Stimulated activated CD4-positive, alpha-beta T cell treated with anti-CD3 and anti-CD28 coated beads, Interleukin-2, amount 100 ng/mL, for 24 hours (primary cell): ENCODE results near the gene TPRKB.
"Not testable (repeated sequence)": the region's sequence is repeated elsewhere in the genome, so short reads cannot be mapped to it uniquely, and the experiment has no call there.

Source experiments
- DNase-seq, 2 donors: peaks; one replicate each; pipeline ENCODE4 v3.0.0-alpha.2; 2020

TPRKB gene

DNA sequence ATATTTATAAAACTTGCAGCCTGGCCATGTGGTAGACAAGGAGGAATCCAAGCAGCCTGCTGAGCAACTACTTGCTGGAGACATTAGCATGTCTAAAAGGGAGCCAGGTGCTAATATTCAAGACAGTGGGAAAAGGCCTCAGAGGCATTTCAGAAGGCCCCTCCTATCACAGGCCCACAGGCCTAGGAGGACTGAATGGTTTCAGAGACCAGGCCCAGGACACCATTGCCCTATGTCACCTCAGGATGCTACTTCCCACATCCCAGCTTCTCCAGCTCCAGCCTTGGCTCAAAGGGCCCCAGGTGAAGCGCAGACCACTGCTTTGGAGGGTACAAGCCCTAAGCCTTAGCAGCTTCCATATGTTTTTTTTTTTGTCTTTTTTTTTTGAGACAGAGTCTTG, 39.0 kb downstream of the TPRKB start:
- DNase-seq = no peak

DNA sequence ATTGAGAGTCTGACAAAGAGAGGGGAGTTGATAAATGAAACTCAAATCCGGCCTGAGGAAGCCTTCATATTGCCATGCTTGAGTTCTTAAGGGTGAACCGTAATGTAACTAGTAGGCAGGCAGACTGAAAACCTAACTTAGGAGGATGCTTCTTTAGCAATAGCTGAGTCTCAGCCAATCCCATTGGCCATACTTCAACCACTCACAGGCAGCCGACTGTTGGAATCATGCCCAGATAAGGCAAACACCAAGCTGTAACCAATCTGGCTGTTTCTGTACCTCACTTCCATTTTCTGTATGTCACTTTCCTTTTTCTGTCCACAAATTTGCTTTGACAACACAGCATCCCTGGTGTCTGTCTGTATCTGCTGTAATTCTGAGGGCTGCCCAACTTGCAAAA, 39.5 kb downstream of the TPRKB start:
- no peak for DNase-seq

DNA sequence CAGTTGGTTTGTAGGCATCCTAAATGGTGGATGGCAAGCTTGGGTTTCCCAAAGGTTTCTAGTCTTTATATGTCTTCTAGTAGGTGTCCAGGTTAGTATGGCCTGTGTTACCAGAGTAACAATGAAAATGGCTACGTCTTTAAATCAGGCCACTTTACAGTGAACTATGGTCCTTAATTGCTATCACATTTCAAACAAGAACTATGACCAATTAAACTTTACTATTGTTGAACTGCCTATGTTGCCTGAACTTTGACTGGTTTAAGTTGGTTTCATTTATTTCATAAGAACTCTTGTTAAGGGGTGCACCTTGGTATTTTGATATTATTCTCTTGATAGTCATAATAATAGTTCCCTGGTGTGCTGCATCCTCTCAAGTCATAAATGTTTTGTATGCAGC, 40.2 kb downstream of the TPRKB start:
- DNase-seq = not testable (repeated sequence)

GRCh38 chr2:73696521-73696920, 40.6 kb downstream of the TPRKB start:
- DNase-seq = not testable (repeated sequence)

DNA sequence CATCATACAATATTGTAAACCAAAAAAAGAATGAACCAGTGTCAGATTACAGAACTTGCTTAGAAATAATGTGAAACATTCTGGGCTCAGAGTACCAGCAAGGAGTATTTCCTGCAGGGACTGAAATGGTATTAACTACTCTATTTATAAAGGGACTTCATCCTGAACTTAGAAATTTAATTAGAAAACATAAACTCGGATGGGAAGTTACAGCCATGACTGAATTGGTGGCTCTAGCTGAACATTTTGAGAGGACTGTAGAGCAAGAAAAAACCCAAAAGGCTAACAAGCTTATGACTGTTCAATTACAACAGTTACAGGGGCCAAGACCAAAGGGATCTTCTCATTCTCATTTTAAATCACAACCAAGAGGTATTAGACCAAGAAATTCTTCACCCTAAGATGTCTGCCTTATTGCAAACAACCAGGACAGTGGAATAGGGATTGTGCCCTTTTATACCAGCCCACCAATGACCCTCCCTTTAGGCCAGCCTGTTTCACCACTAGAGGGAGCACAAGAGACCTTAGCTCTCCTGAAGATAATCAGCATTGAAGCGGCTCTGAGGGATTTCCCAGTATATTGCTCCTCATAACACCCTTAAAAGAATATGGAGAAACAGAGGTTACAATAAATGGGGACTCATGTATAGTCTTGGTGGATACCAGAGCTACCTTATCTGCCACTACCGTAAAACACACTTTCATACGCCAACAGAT, 46.6 kb downstream of the TPRKB start:
- peak; percentile 21 to 31 for DNase-seq

DNA sequence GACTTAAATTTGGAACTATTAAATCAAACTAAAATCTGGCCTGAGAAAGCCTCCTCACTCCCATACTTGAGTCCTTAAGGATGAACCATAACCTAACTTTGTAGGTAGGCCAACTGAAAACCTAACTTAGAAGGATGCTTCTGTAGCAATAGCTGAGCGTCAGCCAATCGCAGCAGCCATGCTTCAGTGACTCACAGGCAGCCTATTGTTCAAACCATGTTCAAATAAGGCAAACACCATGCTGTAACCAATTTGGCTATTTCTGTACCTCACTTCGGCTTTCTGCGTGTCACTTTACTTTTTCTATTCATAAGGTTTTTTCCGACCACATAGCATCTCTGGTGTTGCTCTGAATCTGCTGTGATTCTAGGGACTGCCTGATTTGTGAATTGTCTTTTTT, 48.7 kb downstream of the TPRKB start:
- not testable (repeated sequence) for DNase-seq

DNA sequence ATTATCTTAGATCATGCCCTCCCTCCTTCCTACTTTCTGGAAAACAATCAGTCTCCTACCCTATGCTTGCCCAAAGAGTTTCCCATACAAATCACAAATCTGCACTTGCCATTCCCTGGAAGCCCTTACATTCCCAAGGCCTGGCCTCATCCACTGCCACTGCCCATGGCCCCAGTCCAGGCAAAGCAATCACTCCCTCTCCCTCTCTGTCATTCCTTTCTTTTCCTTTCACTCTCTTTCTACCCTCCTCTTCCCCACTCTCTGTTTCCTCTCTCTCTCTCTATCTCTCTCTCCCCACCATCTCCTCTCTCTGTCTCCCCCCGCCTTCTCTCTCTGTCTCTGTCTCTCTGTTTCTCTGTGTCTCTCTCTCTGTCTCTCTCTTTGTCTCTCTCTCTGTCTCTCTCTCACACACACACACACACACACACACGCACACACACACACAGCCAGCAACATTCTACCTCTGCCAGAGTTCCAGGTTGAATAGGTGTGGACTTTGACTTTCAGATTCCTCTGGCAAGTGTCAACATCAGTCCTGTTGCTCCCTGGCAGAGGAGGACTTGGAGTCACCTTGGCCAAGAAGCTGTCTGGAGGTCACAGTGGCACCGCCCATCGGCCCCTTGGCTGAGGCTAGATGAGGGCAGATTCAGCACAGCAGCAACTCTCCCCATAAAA, 51.2 kb downstream of the TPRKB start:
- no peak for DNase-seq

DNA sequence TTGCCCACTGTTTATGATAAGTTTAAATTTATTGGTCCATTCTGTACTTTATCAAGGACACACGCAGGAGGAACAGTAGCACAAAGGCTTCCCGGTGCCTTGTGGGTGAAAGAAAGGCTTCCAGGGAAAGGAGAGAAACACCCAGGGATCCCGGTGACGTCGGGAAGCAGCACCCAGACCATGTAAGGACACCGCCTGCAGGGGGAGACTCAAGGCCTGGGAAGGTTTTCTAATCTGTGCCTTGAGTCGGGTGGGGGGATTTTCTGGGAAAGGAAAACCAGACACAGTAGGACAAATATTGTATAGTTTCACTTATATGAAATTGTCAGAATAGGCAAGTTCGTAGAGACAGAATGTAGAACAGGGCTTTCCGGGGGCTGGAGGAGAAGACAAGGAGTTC, 52.2 kb downstream of the TPRKB start:
- not testable (repeated sequence) for DNase-seq

GRCh38 chr2:73684325-73684724, 52.8 kb downstream of the TPRKB start:
- not testable (repeated sequence) for DNase-seq

DNA sequence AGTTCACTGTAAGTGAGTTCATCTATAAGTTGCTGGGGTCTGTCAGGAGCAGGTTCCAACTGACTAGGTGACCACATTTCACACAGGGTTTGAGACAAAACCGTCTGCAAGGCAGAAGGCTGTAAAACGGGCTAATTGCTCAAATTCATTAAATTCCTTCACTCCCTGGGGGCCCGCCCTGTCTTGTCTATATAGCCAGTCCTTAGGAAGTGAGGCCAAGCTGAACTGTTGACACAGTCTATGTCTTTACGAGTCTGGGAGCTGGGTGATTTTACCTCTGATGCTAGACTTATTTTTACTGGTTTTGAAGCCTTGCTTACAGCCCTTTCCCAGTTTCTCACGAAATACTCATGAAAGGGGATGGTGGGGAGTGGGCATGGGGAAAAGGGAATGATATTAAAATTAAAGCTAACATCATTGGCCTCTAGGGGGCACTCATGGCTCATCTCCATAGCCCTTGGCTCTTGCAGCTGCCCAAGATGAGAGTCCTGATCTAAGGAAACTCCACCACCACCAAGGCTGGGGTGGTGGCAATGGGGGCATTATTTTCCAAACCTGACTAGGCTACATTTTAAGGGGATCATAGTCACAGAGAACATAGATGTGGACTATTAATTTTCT, 57.1 kb downstream of the TPRKB start:
- DNase-seq = peak; percentile 28 to 33
